RPMI7951 (cell line): Measurements from ENCODE around the gene DHRS11. TPM values are rescaled to one million over a fixed set of nuclear protein-coding genes. Genes with fewer than 3 reads are reported as not detected.
"Not testable (repeated sequence)": the region's sequence is repeated elsewhere in the genome, so short reads cannot be mapped to it uniquely, and the experiment has no call there.

Experiments
- DNase-seq: peaks from one replicate; pipeline ENCODE4 v3.0.0-alpha.2; 2012; ENCODE audit warnings: low read depth
- total RNA-seq: library from RNA; depleted of rRNA; stranded (reverse); fragments of >200 nt; shearing (Covaris generic); gene quantifications from 2 replicates; pipeline ENCODE4 v1.2.3, GENCODE V29; 2014

DHRS11 gene
- total RNA-seq, 1 experiment from 2014 or later = 11.2 TPM

DNA sequence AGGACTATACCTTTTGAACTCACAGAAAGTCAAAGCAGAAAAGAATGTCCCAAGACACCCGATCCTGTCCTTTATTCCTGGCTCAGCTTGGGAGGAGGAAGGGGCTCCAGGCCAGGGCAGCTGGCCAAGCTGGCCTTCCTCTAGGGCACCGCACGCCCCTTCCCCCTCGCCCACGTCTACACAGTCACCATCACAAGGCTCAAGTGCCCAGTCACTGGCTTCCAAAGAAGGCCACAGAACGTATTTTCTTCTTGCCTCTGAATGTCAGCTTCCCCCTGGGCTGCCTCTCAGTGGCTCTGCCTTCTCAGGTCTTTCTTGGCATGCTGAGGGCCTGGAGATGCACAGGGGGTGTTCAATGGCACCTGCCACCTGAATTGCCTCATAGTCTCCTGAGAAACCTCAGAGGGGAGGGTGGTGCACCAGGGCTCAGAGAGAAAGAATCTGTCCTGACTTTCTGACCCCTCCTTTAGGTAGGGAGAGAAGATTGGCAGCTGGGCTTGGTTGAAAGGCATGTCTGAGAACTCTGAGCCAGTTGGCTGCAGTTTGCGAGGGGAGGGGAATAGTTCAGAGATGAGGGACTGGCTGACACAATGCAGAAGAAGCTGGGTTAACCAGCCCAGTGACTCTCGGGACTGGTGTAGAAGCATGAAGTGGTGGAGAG, 2.1 kb downstream of the DHRS11 start:
- DNase-seq = no peak

DNA sequence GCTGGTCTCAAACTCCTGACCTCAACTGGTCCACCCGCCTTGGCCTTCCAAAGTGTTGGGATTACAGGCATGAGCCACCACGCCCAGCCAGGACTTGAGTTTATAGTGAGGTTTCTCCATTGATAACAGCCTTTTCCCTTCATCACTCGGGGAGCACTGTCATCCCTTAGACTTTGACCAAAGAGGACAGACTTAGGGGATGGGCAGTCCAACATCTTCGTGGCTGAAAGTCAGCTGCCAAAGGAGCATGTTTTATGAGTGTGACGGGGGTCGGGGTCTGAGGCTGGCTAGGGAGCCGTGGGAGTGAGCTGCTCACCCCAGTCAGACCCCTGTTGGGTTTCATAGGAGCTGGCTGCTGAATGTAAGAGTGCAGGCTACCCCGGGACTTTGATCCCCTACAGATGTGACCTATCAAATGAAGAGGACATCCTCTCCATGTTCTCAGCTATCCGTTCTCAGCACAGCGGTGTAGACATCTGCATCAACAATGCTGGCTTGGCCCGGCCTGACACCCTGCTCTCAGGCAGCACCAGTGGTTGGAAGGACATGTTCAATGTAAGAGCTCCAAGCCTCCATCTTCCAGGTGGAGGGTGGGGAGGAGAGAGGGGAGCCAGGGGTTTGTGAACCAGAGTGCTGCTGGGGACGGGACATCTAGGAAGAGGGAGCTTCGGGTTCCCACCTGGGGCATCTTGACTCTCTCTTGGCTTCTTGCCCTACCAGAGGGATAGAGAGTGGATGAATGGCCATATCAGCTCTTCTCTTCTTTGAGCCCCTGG, 3.1 kb downstream of the DHRS11 start:
- DNase-seq = no peak

DNA sequence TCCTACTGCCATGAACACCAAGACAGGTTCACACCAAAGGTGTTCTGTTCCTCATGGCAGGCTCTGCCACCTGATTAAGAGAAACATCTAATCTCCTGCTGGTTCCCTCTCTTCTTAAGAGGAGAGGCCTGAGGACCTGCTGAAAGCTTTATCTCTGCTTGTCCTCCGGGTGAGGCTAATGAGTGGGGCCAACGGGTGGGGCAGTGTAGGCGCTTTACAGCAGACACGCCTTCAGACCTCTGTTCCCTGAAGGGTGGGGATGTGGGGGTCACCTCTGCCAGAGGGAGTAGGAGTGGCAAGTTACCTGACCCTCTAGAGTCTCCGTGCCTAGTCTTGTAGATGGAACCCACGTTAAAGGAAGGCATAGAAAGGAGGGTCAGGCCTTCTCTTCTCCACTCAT, 5.5 kb downstream of the DHRS11 start:
- DNase-seq = no peak

DNA sequence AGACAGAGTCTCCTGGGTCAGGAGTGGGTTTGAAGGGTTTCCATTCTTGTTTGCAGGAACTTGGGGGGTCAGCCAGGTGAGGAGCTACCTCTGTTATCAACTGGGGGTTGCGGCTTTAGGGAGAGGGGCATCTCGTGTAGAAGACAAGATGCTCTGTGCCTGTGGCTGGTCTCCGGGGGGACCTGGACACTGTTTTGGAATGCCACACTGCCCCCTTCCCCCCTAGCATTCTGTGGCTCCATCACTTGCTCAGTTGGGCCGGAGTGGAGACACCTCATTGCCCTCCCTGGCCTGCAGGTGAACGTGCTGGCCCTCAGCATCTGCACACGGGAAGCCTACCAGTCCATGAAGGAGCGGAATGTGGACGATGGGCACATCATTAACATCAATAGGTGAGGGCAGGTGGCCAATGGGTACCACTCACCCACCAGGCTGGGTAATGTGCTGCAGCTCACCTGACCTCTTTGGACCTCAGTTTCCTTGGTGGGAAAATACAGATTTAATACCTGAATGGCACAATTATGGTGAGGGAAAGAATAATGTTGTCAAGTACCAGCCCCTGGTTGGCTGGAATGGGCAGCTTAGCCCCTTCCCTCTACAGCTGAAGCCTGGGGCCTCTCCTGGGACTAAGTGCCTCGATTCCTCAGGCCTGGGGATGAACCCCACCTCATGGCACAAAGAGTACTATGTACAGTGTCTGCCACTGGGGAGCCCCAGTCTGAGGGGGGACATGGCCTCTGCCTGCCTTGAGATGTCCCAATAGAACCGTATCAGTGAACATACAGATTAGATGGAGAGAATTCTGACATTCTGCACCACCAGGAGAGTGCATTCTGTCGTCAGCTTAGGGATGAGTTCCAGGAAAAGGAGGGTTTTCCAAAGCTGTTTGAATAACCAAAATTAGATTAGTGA, 6.4 kb downstream of the DHRS11 start:
- DNase-seq = no peak

DNA sequence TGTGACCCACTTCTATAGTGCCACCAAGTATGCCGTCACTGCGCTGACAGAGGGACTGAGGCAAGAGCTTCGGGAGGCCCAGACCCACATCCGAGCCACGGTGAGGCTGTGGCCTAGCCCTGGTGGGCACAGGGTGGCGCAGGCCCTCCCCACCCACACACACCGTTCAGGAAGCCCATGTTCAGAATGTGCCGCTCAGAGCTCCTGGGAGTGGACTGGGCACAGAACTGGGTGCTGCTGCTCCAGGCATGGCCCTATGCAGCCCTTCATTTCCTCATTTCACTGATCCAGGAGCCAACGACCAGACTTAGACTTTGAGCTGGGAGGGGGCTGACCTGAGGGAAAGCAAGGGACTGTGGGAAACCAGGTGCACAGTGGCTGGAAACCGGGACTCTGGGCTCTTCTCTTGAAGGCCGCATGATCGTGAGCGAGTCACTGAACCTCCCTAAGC, 7.3 kb downstream of the DHRS11 start:
- DNase-seq = no peak

DNA sequence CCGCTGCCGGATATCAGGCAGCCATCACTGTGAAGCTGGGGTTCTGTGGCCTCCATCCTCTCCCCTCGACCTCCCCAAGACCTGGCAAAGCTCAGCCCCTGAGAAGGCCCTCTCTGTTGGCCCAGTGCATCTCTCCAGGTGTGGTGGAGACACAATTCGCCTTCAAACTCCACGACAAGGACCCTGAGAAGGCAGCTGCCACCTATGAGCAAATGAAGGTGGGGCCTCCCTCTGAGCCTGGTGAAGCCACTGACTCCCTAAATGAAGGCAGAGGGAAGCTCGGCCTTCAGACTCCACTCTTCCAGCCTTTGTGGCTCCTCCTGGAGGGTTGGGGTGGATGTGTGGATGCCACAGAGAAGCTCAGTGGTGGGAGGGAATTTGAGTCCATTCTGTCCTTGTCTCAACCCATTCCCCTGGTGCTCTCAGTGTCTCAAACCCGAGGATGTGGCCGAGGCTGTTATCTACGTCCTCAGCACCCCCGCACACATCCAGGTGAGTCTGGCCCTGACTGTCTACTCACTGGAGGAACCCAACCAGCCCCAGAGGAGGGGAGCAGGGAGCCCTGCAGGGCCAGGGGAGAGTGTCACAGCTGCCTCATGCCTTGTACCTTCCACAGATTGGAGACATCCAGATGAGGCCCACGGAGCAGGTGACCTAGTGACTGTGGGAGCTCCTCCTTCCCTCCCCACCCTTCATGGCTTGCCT, 8.0 kb downstream of the DHRS11 start:
- no peak for DNase-seq

DNA sequence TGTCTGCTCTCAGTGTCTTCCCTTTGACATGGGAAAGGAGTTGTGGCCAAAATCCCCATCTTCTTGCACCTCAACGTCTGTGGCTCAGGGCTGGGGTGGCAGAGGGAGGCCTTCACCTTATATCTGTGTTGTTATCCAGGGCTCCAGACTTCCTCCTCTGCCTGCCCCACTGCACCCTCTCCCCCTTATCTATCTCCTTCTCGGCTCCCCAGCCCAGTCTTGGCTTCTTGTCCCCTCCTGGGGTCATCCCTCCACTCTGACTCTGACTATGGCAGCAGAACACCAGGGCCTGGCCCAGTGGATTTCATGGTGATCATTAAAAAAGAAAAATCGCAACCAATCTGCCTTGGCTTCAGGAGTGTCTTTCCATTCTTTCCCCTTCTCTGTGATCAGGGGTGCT, 8.8 kb downstream of the DHRS11 start:
- DNase-seq = no peak

DNA sequence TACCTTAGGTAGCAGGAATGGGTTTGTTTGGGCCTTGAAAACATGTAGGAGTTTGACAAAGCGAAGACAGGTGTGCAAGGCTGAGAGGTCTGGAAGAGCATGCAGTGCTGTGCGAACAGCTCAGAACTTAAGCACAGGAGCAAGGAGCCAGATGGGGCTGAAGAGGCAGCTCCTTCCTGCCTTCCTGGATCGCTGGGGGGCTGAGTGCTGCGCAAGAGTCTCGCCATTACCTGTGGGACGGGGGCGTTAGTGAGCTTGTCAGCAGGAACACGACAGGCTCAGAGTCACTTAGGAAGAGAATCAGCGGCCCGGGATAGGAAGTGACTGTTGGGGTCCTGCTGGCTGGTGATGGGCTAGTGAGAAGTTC, 9.2 kb downstream of the DHRS11 start:
- no peak for DNase-seq

DNA sequence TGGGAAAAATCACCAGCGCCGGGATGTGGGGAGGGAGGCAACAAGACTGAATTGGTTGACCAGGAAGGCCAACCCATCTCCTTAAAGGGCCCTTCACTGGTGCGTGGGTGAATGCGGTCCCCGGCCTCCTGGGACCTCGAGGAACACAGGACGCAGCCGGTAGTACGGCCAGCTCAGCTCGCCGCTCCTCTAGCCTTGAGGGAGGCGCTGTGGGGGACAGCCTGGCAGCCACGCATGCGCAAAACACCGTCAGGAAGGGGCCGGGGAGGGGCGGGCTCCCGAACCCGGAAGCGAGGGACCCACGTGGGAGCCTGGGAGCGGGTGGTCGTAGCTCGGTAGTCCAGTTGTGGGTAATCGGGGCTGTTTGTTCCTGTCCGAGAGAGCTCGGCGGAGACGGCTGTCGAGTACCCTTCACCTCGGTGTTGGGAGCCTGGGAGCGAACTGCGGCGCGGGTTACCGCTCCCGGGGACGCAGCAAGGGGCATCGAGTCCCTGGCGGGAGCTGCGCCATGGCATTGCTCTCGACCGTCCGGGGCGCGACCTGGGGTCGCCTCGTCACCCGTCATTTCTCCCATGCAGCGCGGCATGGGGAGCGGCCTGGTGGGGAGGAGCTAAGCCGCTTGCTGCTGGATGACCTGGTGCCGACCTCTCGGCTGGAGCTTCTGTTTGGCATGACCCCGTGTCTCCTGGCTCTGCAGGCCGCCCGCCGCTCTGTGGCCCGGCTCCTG, 9.8 kb downstream of the DHRS11 start, which contains the start of gene MRM1:
MRM1 (plus strand) TSS at position 281 of the 727 bp plus-strand sequence; CDS start at position 509, 228 bp downstream.
- peak; percentile 92 for DNase-seq

DNA sequence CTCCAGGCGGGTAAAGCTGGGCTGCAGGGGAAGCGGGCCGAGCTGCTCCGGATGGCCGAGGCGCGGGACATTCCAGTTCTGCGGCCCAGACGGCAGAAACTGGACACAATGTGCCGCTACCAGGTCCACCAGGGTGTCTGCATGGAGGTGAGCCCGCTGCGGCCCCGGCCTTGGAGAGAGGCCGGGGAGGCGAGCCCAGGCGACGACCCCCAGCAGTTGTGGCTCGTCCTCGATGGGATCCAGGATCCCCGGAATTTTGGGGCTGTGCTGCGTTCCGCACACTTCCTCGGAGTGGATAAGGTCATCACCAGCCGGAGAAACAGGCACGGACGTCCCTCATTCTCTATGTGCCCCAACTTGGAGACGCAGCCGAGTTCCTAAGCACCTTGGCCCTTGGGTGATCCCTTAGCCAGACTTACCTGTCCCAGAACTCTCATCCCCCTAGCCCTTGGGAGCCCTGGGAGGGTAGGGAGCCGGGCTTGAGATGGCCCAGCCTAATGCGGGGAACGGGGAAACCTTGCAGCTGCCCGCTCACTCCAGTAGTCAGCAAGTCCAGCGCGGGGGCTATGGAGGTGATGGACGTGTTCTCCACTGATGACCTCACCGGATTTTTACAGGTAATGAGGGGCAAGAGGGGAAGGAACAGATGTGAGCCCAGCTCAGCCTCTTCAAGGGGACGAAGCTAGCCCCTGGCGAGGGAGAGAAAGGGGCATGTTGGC, 10.5 kb downstream of the DHRS11 start:
- no peak for DNase-seq

DNA sequence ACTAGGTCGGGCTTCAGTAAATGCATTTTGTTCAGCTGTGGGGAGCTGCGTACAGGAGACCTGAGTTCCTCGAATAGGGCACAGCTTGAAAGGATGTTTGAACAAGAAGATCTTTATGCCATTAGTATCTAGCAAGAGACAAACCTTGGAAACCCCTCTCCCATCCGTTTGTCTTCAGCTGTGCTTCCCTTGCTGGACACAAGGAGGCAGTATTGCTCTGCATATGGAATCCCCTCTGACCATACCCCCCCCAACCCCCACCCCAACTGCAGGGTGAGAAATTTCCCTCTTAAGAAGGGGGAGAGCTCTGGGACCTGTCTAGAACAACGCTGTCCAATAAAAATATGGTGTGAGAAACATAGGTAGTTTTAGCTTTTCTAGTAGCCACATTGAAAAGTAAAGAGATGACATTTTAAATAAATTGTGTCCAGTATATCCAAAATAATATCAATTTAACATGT, 11.3 kb downstream of the DHRS11 start:
- peak; percentile 56 for DNase-seq

DNA sequence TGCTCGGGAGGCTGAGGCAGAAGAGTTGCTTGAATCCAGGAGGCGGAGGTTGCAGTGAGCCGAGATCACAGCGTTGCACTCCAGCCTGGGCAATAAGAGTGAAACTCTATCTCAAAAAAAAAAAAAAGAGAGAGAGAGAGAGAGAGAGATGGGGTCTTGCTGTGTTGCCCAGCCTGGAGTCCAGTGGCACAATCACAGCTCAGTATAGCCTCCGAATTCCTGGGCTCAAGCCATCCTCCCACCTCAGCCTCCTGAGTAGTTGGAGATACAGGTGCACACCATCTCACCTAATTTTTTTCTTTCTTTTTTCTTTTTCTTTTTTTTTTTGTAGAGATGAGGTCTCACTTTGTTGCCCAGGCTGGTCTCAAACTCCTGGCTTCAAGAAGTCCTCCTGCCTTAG, 13.3 kb downstream of the DHRS11 start:
- DNase-seq = not testable (repeated sequence)

DNA sequence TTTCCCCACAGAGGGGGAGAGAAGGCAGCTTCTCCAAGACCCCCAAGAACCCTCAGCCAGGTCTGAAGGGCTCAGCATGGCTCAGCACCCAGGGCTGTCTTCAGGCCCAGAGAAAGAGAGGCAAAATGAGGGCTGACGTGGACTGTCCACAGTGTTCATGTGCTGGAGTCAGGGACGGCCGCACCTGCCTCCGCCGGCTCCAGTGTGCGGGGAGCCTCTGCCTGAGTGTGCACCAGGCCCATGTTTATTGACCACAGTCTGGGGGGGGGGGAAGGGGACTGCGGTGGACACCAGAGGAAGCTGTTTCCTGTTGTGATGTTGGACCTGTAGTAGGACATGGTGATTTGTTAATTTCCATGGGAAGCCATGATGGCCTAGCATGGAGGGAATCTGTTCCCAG, 16.6 kb downstream of the DHRS11 start:
- DNase-seq = no peak

DNA sequence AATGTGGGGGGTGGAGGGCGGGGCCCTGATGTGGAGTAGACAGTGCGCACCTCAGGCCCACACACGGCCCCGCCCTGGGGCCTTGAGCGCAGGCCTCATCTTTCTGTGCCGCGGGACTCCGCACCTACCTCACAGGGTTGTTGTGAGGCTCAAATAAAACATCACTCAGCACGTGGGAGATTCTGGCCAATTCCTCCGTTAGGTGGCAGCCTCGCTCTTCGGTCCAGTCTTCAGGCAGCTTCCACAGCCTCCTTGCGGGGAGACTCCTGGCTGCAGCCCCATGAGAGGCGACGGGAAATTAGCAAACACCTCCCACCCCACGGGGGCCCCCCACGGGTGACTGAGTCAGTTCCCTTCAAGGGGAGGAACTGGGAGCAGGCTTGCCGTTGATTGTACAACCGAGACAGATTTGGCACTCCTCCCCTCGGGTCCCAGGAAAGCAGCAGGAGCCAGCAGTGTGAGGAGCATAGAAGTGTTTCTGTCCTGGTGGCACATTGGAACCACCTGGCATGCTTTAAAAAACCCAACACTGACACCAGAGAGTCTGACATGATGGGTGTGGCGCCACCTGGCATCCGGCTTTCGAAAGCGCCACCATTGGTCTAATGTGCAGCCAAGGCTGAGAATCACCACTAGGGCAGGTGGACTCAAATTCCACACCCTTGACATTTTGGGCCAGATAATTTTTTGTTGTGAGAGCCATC, 17.3 kb downstream of the DHRS11 start:
- no peak for DNase-seq

DNA sequence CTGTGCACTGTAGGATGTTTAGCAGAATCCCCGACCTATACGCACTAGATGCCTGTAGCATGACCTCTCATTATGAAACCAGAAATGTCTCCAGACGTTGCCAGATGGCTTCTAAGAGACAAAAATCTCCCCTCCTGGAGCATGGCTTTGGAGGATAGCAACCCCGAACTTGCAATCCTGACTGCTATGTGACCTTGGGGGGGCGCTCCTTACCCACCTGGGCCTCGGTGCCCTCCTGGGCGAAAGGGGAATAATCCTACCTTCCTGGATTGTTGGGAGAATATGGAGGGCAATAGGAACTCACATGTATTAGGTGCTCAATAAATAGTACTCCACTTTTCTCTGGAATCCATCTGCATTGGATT, 17.8 kb downstream of the DHRS11 start:
- no peak for DNase-seq

DNA sequence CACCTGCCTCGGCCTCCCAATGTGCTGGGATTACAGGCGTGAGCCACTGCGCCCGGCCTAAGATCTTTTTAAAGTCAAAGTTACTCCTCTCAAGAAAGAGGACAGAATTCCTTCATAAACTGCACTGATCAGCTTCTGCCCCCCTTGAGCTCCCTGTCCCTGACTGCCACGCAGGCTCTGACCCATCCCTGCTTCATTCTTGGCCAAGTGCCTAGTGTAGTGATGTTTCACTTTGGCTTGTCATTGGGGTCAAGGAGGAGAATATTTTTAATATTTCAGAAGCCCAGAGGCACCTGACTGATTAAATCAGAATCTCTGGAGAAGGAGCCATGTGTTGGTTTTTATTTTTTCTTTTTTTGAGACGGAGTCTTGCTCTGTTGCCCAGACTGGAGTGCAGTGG, 18.8 kb downstream of the DHRS11 start:
- DNase-seq = no peak

DNA sequence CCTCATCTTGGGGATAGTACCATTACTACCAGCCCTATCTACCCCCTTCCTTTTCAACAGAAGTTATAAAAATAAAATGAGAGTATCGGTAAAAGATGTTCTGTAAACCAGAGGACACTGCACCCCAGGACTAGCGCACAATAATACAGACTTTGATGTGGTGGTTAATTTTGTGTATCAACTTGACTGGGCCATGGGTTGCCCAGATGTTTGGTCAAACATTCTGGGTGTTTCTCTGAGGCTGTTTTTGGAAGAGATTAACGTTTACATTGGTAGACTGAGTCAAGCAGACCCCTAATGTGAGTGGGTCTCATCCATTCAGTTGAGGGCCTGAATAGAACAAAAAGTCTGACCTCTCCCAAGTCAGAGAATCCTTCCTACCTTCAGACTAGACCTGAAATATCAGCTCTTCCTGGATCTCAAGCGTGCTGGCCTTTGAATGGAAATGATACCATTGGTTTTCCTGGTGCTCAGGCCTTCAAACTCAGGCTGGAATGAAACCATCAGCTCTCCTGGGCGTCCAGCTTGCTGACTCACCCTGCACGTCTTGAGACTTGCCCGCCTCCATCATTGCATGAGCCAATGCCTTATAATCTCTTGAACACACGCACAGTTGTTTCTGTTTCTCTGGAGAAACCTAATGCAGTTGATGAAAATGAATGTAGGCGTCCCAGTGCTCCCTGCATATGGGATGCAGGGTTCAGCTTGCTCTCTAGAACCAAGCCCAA, 19.8 kb downstream of the DHRS11 start:
- peak; percentile 62 for DNase-seq

DNA sequence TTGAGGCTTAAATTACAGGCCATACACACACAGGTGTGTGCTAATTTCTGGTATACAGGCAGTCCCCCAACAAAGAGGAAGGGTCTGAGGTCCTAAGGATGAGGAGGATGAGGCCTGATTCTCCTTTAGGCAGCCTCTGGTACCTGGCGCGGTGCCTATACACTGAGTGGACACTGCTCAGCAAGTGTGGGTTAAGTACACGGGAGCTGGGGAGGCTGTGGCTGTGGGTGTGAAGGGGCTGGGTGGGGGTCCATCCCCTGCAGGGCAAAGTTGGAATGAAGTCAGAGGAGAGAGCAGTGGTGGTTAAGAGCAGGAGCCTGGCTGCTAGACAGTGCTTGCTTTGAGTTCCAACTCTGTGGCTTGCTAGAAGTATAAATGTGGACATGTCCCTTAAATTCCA, 20.6 kb downstream of the DHRS11 start:
- DNase-seq = no peak

DNA sequence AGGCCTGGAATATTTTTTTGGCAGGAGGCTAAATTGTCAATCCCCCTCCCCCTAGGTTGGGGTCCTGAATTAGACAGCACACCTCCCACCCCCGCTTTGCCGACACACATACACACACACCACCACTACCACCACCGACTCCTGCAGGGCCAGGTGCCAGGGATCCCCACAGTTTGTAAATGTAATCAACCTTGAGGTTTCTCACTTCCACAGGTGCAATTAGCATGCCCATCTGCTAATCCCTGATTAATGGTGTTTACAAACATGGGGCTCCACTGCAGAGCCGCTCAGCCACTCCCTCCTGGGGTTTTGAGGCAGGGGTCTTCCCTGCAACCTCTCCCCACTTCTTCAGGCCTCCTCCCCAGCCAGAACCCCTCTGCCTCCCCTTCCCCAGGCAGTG, 21.5 kb downstream of the DHRS11 start:
- DNase-seq = no peak
